ENCODE measurements around the gene RFX8.

DNA sequence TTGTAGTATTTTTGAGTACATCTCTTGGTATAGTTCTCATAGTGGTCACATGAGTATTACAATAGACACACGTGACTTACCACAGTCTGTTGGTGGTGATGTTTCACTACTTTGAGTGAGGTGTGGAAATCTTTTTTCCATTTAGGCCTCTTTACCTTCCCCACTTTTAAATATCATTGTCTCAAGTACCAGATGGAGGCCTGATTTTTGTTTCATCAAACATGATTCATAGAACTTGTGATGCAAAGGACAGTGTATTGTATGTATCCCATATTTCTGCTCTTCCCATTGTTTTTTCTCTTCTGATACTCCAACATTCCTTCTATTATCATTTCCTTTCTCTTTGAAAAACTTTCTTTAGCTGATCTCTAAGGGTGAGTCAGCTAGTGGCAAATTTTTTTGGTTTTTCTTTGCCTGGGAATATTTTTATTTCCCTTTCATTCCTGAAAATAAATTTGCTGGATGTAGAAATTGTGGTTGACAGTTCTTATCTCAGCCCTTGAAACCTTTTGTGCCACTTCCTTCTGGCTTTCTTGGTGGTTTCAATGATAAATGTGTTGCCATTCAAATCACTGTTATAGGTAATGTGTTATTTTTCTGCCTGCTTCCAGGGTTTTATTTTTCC, 32.8 kb downstream of the RFX8 start:
- TF ChIP-seq JUN (IDR thresholded peaks at IDR 0.05; ENCODE audit: borderline replicate concordance, insufficient read depth, insufficient read length, low read depth) = no peak
- TF ChIP-seq, protein P1, sequence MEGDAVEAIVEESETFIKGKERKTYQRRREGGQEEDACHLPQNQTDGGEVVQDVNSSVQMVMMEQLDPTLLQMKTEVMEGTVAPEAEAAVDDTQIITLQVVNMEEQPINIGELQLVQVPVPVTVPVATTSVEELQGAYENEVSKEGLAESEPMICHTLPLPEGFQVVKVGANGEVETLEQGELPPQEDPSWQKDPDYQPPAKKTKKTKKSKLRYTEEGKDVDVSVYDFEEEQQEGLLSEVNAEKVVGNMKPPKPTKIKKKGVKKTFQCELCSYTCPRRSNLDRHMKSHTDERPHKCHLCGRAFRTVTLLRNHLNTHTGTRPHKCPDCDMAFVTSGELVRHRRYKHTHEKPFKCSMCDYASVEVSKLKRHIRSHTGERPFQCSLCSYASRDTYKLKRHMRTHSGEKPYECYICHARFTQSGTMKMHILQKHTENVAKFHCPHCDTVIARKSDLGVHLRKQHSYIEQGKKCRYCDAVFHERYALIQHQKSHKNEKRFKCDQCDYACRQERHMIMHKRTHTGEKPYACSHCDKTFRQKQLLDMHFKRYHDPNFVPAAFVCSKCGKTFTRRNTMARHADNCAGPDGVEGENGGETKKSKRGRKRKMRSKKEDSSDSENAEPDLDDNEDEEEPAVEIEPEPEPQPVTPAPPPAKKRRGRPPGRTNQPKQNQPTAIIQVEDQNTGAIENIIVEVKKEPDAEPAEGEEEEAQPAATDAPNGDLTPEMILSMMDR (IDR thresholded peaks at IDR 0.05; ENCODE audit: extremely low read depth in 1 of 2, insufficient read depth in 1 of 2, low read depth in 1 of 2, low read length in 2 of 2) = no peak
- TF ChIP-seq POLR2AphosphoS5 (IDR thresholded peaks at IDR 0.05; ENCODE audit: insufficient read depth, low read depth, low read length) = no peak
- no peak for TF ChIP-seq EZH2 (IDR thresholded peaks at IDR 0.05; ENCODE audit: borderline replicate concordance, low read depth, low read length, severe bottlenecking)
- no peak for TF ChIP-seq POLR2A (IDR thresholded peaks at IDR 0.05; ENCODE audit: low read depth, low read length)
- no peak for TF ChIP-seq MYC (IDR thresholded peaks at IDR 0.05; ENCODE audit: low read depth, low read length)
- TF ChIP-seq, protein P2, sequence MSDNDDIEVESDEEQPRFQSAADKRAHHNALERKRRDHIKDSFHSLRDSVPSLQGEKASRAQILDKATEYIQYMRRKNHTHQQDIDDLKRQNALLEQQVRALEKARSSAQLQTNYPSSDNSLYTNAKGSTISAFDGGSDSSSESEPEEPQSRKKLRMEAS (IDR thresholded peaks at IDR 0.05; ENCODE audit: insufficient read depth, insufficient read length) = no peak

All from endothelial cell of umbilical vein (primary cell).